Endothelial cell of umbilical vein (primary cell): ENCODE results near the gene ATIC.

ENCODE experiments used
- CTCF ChIP-seq, 2 donors: IDR thresholded peaks; 1 replicate in 1 of 2; 2 replicates in 1 of 2; pipeline ENCODE4 v1.5.1; 2011; ENCODE audit warnings: low read length in 2 of 2, mild to moderate bottlenecking in 2 of 2, moderate library complexity in 2 of 2, control low read depth in 1 of 2, inconsistent platforms in 1 of 2, low read depth in 1 of 2; ENCODE audit not compliant: insufficient read depth in 1 of 2; ENCODE audit errors: extremely low read depth in 1 of 2
- EZH2 ChIP-seq: IDR thresholded peaks from 2 replicates; pipeline ENCODE4 v1.6.1; 2012; ENCODE audit warnings: borderline replicate concordance, low read depth, mild to moderate bottlenecking, moderate library complexity, low read length, inconsistent platforms; ENCODE audit not compliant: severe bottlenecking
- GATA2 ChIP-seq: IDR thresholded peaks from 2 replicates; pipeline ENCODE4 v1.7.0; 2011; ENCODE audit warnings: low read depth, mild to moderate bottlenecking, moderate library complexity, mixed read lengths, low read length; ENCODE audit not compliant: insufficient read length, insufficient read depth
- JUN ChIP-seq: IDR thresholded peaks from 2 replicates; pipeline ENCODE4 v1.6.1; 2011; ENCODE audit warnings: borderline replicate concordance, low read depth; ENCODE audit not compliant: insufficient read length, insufficient read depth
- MAX ChIP-seq: IDR thresholded peaks from 2 replicates; pipeline ENCODE4 v1.6.1; 2011; ENCODE audit not compliant: insufficient read depth, insufficient read length
- MYC ChIP-seq: IDR thresholded peaks from one replicate; pipeline ENCODE4 v1.6.1; 2011; ENCODE audit warnings: mild to moderate bottlenecking, low read depth, low read length
- POLR2A ChIP-seq: IDR thresholded peaks from 2 replicates; pipeline ENCODE4 v1.6.1; 2012; ENCODE audit warnings: low read depth, mild to moderate bottlenecking, control low read depth, low read length
- POLR2AphosphoS5 ChIP-seq: IDR thresholded peaks from 2 replicates; pipeline ENCODE4 v1.6.1; 2012; ENCODE audit warnings: low read depth, mild to moderate bottlenecking, control low read depth, low read length, moderate library complexity; ENCODE audit not compliant: insufficient read depth

- TF ChIP-seq GATA2 (no peak), POLR2A (no peak), EZH2 (no peak), POLR2AphosphoS5 (no peak), CTCF (IDR thresholded peaks at IDR 0.05; ENCODE audit: extremely low read depth in 1 of 2, insufficient read depth in 1 of 2, low read depth in 1 of 2, low read length in 2 of 2) (no peak), MAX (no peak), JUN (no peak), MYC (no peak)
Observed at GRCh38 chr2:215280326-215280725, 31.5 kb upstream of the ATIC start.
